IMR-90 (cell line): Measurements from ENCODE around the gene GLB1L. TPM values are rescaled to one million over a fixed set of nuclear protein-coding genes. Genes with fewer than 3 reads are reported as not detected.
A peak's percentile ranks its signal among the peaks of the same experiment; 100 is the strongest.

Source experiments
- ATAC-seq: fragments of 200-7000 bp; cut with Tn5 transposase; 2 replicates; pipeline ENCODE4 v1.9.1; 2020; ENCODE audit warnings: low read depth, mild to moderate bottlenecking, moderate library complexity
- BruUV-seq: library from RNA; stranded (reverse); fragments of 400-500 nt; replicated peaks from 2 replicates; lab custom pipeline; 2021; lab: Mats Ljungman, UMichigan
- CTCF ChIA-PET: fragments of 300-600 bp; formaldehyde crosslinking; extraction: SDS; loops from one replicate; lab custom pipeline; 2021; ENCODE audit warnings: antibody characterized with exemption; lab: Yijun Ruan, JAX
- POLR2A ChIA-PET: fragments of 300-600 bp; sonication (Branson Sonifier 250); formaldehyde crosslinking; loops from one replicate; lab custom pipeline; 2022; ENCODE audit warnings: antibody characterized with exemption; ENCODE audit not compliant: unreplicated experiment; lab: Charles Lee
- DNase-seq: peaks from one replicate; pipeline ENCODE4 v3.0.0; 2013
- H2AFZ ChIP-seq: replicated peaks from 2 replicates; pipeline ENCODE3; 2013; ENCODE audit warnings: low read length, mild to moderate bottlenecking; ENCODE audit not compliant: poor library complexity
- H2AK5ac ChIP-seq: 2 replicates; pipeline ENCODE4 v1.6.1; 2013; ENCODE audit warnings: low read depth, low read length, inconsistent platforms
- H2AK9ac ChIP-seq: replicated peaks from 2 replicates; pipeline ENCODE3; 2013; ENCODE audit warnings: mild to moderate bottlenecking, low read depth, low read length, moderate library complexity; ENCODE audit not compliant: poor library complexity
- H2BK120ac ChIP-seq: 2 replicates; pipeline ENCODE4 v1.6.1; 2013; ENCODE audit warnings: low read depth, low read length, inconsistent platforms
- H2BK15ac ChIP-seq: 3 replicates; pipeline ENCODE4 v1.6.1; 2013; ENCODE audit warnings: low read depth, low read length, inconsistent platforms
- H2BK20ac ChIP-seq: 2 replicates; pipeline ENCODE4 v1.6.1; 2013; ENCODE audit warnings: low read depth, mild to moderate bottlenecking, inconsistent platforms, low read length, moderate library complexity
- H2BK5ac ChIP-seq: 2 replicates; pipeline ENCODE4 v1.6.1; 2013; ENCODE audit warnings: mild to moderate bottlenecking, low read depth, low read length, inconsistent platforms; ENCODE audit not compliant: poor library complexity, severe bottlenecking
- H3K14ac ChIP-seq: replicated peaks from 2 replicates; pipeline ENCODE4 v1.6.1; 2013; ENCODE audit warnings: low read depth, low read length, inconsistent platforms
- H3K18ac ChIP-seq: 2 replicates; pipeline ENCODE4 v1.6.1; 2013; ENCODE audit warnings: low read depth, low read length, control low read depth
- H3K23ac ChIP-seq: 2 replicates; pipeline ENCODE4 v1.6.1; 2013; ENCODE audit warnings: low read depth, low read length, inconsistent platforms
- H3K27ac ChIP-seq: 2 replicates; pipeline ENCODE4 v1.5.1; 2013; ENCODE audit warnings: mild to moderate bottlenecking, control low read depth, low read length; ENCODE audit not compliant: insufficient read depth
- H3K27me3 ChIP-seq: 2 replicates; pipeline ENCODE4 v1.6.1; 2013; ENCODE audit warnings: low read length; ENCODE audit not compliant: control insufficient read depth, insufficient read depth
- H3K36me3 ChIP-seq: 2 replicates; pipeline ENCODE4 v1.6.1; 2013; ENCODE audit warnings: low read length, mixed read lengths; ENCODE audit not compliant: control insufficient read depth, insufficient read depth
- H3K4ac ChIP-seq: 2 replicates; pipeline ENCODE4 v1.6.1; 2013; ENCODE audit warnings: low read depth, low read length, inconsistent platforms
- H3K4me1 ChIP-seq: 2 replicates; pipeline ENCODE4 v1.6.1; 2013; ENCODE audit warnings: low read length, mixed read lengths; ENCODE audit not compliant: control insufficient read depth, insufficient read depth
- H3K4me2 ChIP-seq: 2 replicates; pipeline ENCODE4 v1.6.1; 2013; ENCODE audit warnings: low read depth, mild to moderate bottlenecking, control low read depth, low read length, moderate library complexity
- H3K4me3 ChIP-seq: 2 replicates; pipeline ENCODE4 v1.5.1; 2013; ENCODE audit warnings: low read depth, mild to moderate bottlenecking, control low read depth, low read length, moderate library complexity; ENCODE audit not compliant: insufficient read depth
- H3K56ac ChIP-seq: 2 replicates; pipeline ENCODE4 v1.6.1; 2013; ENCODE audit warnings: low read length, inconsistent platforms; ENCODE audit not compliant: insufficient read depth; ENCODE audit errors: extremely low read depth
- H3K79me1 ChIP-seq, 2 experiments: 2 replicates each; pipeline ENCODE4 v1.6.1; 2013; ENCODE audit warnings: low read length in 2 of 2, inconsistent platforms in 1 of 2, low read depth in 1 of 2
- H3K9ac ChIP-seq: 2 replicates; pipeline ENCODE4 v1.6.1; 2013; ENCODE audit warnings: low read depth, low read length, control low read depth
- H3K9me1 ChIP-seq: 2 replicates; pipeline ENCODE4 v1.6.1; 2013; ENCODE audit warnings: low read length, inconsistent platforms; ENCODE audit not compliant: insufficient read depth
- H3K9me3 ChIP-seq: 2 replicates; pipeline ENCODE4 v1.6.1; 2013; ENCODE audit warnings: low read length; ENCODE audit not compliant: control insufficient read depth, insufficient read depth
- H4K20me1 ChIP-seq: 2 replicates; pipeline ENCODE4 v1.6.1; 2013; ENCODE audit warnings: low read length, inconsistent platforms; ENCODE audit not compliant: insufficient read depth
- H4K5ac ChIP-seq: 2 replicates; pipeline ENCODE4 v1.6.1; 2013; ENCODE audit warnings: mild to moderate bottlenecking, low read depth, low read length, control low read depth
- H4K8ac ChIP-seq, 2 experiments: 2 replicates each; pipeline ENCODE4 v1.6.1; 2013; ENCODE audit warnings: low read depth in 2 of 2, low read length in 2 of 2, control low read depth in 1 of 2, inconsistent platforms in 1 of 2
- H4K91ac ChIP-seq: 2 replicates; pipeline ENCODE4 v1.6.1; 2013; ENCODE audit warnings: low read depth, low read length, inconsistent platforms; ENCODE audit not compliant: insufficient read depth
- CEBPB ChIP-seq: IDR thresholded peaks from 2 replicates; pipeline ENCODE4 v1.6.1; 2012; ENCODE audit warnings: low read depth, low read length, improper control_type of control experiment
- FOS ChIP-seq: fragments of 150-350 bp; IDR thresholded peaks from 2 replicates; pipeline ENCODE4 v1.6.1; 2016; ENCODE audit warnings: low read depth, low read length
- MAZ ChIP-seq: IDR thresholded peaks from 2 replicates; pipeline ENCODE4 v1.6.1; 2012; ENCODE audit warnings: low read depth, mild to moderate bottlenecking, low read length, improper control_type of control experiment, moderate library complexity, borderline replicate concordance
- MXI1 ChIP-seq: IDR thresholded peaks from 2 replicates; pipeline ENCODE4 v1.6.1; 2012; ENCODE audit warnings: low read depth, mild to moderate bottlenecking, low read length, moderate library complexity, borderline replicate concordance
- POLR2A ChIP-seq: IDR thresholded peaks from 2 replicates; pipeline ENCODE4 v1.6.1; 2012; ENCODE audit warnings: mild to moderate bottlenecking, low read depth, low read length
- RCOR1 ChIP-seq: IDR thresholded peaks from 2 replicates; pipeline ENCODE4 v1.6.1; 2012; ENCODE audit warnings: mild to moderate bottlenecking, low read length, improper control_type of control experiment; ENCODE audit not compliant: insufficient replicate concordance
- SMC3 ChIP-seq: fragments of 150-350 bp; IDR thresholded peaks from 2 replicates; pipeline ENCODE4 v1.6.1; 2016; ENCODE audit warnings: low read depth, mild to moderate bottlenecking, antibody characterized with exemption, low read length, moderate library complexity
- WGBS, 2 experiments: methylation state at CpG; one replicate each; pipeline versions ENCODE4 v1.1.5 to v1.1.7; 2013; ENCODE audit warnings: missing lambda C conversion rate in 2 of 2; ENCODE audit not compliant: insufficient read length in 1 of 2; ENCODE audit errors: extremely low coverage in 2 of 2; 5-methylcytosine and 5-hydroxymethylcytosine counted together
- dilution Hi-C: fragments of 300-500 bp; cut with HindIII; formaldehyde crosslinking; loops from one replicate; pipeline ENCODE4 v1.14.3; 2018; ENCODE audit warnings: low sequenced_read_pairs; ENCODE audit not compliant: unreplicated experiment
- in situ Hi-C: fragments of 300-500 bp; cut with MboI; formaldehyde crosslinking; loops from 3 replicates; pipeline ENCODE4 v1.14.3; 2019; ENCODE audit warnings: low sequenced_read_pairs, inconsistent platforms, mixed read lengths
- intact Hi-C: fragments of 100-400 bp; cut with micrococcal nuclease; formaldehyde crosslinking; loops from 2 replicates; pipeline ENCODE4 v1.10.0; 2022
- polyA plus RNA-seq, 3 experiments: library from polyadenylated mRNA; depleted of rRNA; stranded (reverse); fragments of >200 nt; gene quantifications; 2 replicates each; pipeline ENCODE4 v1.2.3, GENCODE V29; 2012; ENCODE audit warnings: low replicate concordance in 1 of 3
- total RNA-seq: library from RNA; depleted of rRNA; stranded (reverse); fragments of >200 nt; gene quantifications from 2 replicates; pipeline ENCODE4 v1.2.3, GENCODE V29; 2012
- TF ChIP-seq, protein P1 (sequence below): fragments of 150-350 bp; IDR thresholded peaks from 2 replicates; pipeline ENCODE4 v1.6.1; 2017; ENCODE audit warnings: mild to moderate bottlenecking, antibody characterized with exemption, low read length, low read depth
- TF ChIP-seq, protein P2 (sequence below): conservative IDR thresholded peaks from 2 replicates; pipeline ENCODE4 v1.5.1; 2012; ENCODE audit warnings: mild to moderate bottlenecking, low read depth, low read length, improper control_type of control experiment
- TF ChIP-seq, protein P3 (sequence below): fragments of 150-350 bp; IDR thresholded peaks from 2 replicates; pipeline ENCODE4 v1.6.1; 2016; ENCODE audit warnings: low read depth, mild to moderate bottlenecking, low read length, moderate library complexity, borderline replicate concordance

The GLB1L gene
- total and polyA plus RNA-seq, 2 of the 4 experiments (the other 2 are of a cell fraction) = 4.1 to 6.2 TPM

DNA sequence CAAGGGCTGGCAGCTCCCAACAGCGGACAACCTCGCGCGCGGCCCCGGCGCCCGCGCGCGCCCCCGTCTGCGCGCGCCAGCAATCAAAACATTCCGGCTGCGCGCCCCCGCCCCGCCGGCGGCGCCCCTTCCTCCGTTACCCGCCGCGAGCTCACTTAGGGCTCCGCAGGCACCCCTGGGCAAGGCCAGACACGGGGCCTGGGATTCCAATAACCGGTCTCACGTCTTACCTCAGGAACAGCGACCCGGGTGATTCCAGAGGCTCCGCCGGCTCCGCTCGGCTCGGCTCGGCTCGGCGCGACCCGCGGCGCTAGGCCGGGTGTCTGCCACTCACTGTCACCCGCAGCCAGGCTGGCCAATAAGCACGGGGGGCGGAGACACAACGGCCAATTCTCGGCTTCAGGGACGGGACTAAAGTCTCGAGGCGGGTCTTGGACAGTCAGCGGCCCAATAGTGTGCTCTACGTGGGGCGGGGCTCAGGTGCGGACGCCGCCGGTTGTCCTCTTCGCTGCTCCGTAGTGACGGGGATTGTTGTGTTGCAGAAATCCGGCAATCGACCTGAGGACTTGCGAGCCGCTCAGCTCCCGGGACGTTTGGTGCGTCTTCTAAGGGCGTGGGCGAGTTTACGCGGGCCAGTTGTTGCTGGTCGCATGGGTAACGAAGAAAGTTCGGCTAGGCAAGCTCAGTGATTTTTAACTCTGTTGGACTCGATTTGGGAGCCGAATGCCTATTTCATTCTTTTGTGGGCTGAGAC is 15.8 kb downstream of the GLB1L start, which contains the start of the genes ANKZF1 and ATG9A:
Gene ANKZF1, plus strand, starts transcription at position 502 of the 754 bp plus-strand sequence. CDS start 452 bp downstream, outside the sequence.
Gene ATG9A, minus strand, starts transcription at position 332 of the 754 bp plus-strand sequence. CDS start 1,612 bp downstream, outside the sequence.
- H4K5ac ChIP-seq = peak within 1 kb of the TSS; percentile 67
- peaks cover 8% of the 10 kb centered on the region; the same call in 1 of the 2 replicates for H3K9me1 ChIP-seq
- in situ Hi-C loops (no loop called here), intact Hi-C loops (loop anchor here (1.0 to 2.0 kb wide), 2 partner anchors 59 to 65 kb away; no protein-coding TSS in a partner anchor), dilution Hi-C loops (no loop called here)
- peak within 1 kb of the TSS; percentile 78 for H3K56ac ChIP-seq
- H3K18ac ChIP-seq = peak within 1 kb of the TSS; percentile 36
- H3K9ac ChIP-seq = peak within 1 kb of the TSS; percentile 82
- H3K4me2 ChIP-seq = peak within 1 kb of the TSS; percentile 93
- peak within 1 kb of the TSS; percentile 99 for H2AFZ ChIP-seq
- H4K20me1 ChIP-seq = no peaks in the 10 kb centered on the region
- peak; percentile 99 for ATAC-seq
- peak within 1 kb of the TSS; percentile 93 for H3K4ac ChIP-seq
- peak within 1 kb of the TSS; percentile 93 for H4K91ac ChIP-seq
- H3K27me3 ChIP-seq = no peaks in the 10 kb centered on the region
- peak within 1 kb of the TSS; percentile 98 for H2AK9ac ChIP-seq
- WGBS, 2 experiments = 1% methylated on average over 49 of the region's 80 CpGs; no CpG with 5 or more reads in 1 of the 2 experiments
- CTCF ChIA-PET = interaction anchor here (1.3 kb wide), 1 partner anchor 66 kb away, joined by 8 read pairs; no protein-coding TSS in a partner anchor
- peak within 1 kb of the TSS; percentile 87 for H3K23ac ChIP-seq
- peak within 1 kb of the TSS; percentile 79 for H3K4me3 ChIP-seq
- H3K4me1 ChIP-seq = peaks cover 5% of the 10 kb centered on the region
- H3K36me3 ChIP-seq = peaks cover 35% of the 10 kb centered on the region
- H2BK20ac ChIP-seq = 0 out of 2 replicates have a peak within 1 kb of the TSS, but pooled peaks have one; percentile 51
- H4K8ac ChIP-seq = peak within 1 kb of the TSS; percentile 38 to 91
- H3K27ac ChIP-seq = peak within 1 kb of the TSS; percentile 86
- H2BK15ac ChIP-seq = peak within 1 kb of the TSS; percentile 25; the same call in 1 of the 3 replicates
- peak within 1 kb of the TSS; percentile 82 for H2BK120ac ChIP-seq
- BruUV-seq = no TSS peak
- no peaks in the 10 kb centered on the region for H3K9me3 ChIP-seq
- H2BK5ac ChIP-seq = peak within 1 kb of the TSS; percentile 78
- peak within 1 kb of the TSS; percentile 93 for H3K14ac ChIP-seq
- POLR2A ChIA-PET = interaction anchor here (0.7 to 1.1 kb wide), 2 partner anchors 15 to 20 kb away, joined by 6 to 18 read pairs; no protein-coding TSS in a partner anchor
- H2AK5ac ChIP-seq = peak within 1 kb of the TSS; percentile 60
- DNase-seq = peak; percentile 98
- H3K79me1 ChIP-seq = peaks cover 46 to 55% of the 10 kb centered on the region in 2 experiments
- TF ChIP-seq RCOR1 (no peak), FOS (peak; percentile 65; the same call in 1 of the 2 replicates), MXI1 (peak; percentile 27; the same call in 1 of the 2 replicates), CEBPB (peak; percentile 70), MAZ (peak; percentile 32; the same call in 1 of the 2 replicates), POLR2A (peak; percentile 87), SMC3 (0 out of 2 replicates have a peak, but pooled peaks have one; percentile 10)
- TF ChIP-seq, protein P1, sequence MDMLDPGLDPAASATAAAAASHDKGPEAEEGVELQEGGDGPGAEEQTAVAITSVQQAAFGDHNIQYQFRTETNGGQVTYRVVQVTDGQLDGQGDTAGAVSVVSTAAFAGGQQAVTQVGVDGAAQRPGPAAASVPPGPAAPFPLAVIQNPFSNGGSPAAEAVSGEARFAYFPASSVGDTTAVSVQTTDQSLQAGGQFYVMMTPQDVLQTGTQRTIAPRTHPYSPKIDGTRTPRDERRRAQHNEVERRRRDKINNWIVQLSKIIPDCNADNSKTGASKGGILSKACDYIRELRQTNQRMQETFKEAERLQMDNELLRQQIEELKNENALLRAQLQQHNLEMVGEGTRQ = no peak
- TF ChIP-seq, protein P2, sequence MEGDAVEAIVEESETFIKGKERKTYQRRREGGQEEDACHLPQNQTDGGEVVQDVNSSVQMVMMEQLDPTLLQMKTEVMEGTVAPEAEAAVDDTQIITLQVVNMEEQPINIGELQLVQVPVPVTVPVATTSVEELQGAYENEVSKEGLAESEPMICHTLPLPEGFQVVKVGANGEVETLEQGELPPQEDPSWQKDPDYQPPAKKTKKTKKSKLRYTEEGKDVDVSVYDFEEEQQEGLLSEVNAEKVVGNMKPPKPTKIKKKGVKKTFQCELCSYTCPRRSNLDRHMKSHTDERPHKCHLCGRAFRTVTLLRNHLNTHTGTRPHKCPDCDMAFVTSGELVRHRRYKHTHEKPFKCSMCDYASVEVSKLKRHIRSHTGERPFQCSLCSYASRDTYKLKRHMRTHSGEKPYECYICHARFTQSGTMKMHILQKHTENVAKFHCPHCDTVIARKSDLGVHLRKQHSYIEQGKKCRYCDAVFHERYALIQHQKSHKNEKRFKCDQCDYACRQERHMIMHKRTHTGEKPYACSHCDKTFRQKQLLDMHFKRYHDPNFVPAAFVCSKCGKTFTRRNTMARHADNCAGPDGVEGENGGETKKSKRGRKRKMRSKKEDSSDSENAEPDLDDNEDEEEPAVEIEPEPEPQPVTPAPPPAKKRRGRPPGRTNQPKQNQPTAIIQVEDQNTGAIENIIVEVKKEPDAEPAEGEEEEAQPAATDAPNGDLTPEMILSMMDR = no peak
- TF ChIP-seq, protein P3, sequence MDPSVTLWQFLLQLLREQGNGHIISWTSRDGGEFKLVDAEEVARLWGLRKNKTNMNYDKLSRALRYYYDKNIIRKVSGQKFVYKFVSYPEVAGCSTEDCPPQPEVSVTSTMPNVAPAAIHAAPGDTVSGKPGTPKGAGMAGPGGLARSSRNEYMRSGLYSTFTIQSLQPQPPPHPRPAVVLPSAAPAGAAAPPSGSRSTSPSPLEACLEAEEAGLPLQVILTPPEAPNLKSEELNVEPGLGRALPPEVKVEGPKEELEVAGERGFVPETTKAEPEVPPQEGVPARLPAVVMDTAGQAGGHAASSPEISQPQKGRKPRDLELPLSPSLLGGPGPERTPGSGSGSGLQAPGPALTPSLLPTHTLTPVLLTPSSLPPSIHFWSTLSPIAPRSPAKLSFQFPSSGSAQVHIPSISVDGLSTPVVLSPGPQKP = no peak
